Measurements from ENCODE around the gene CACNG5.
"Not testable (repeated sequence)": the region's sequence is repeated elsewhere in the genome, so short reads cannot be mapped to it uniquely, and the experiment has no call there.

Gene CACNG5

GRCh38 chr17:66900126-66901010 is 65.5 kb downstream of the CACNG5 start:
- DNase-seq (ENCODE audit: low spot score) = no peak
- Histone ChIP-seq H3K4me3 (no peak overlapping the region), H3K27ac (no peak overlapping the region)
- TF ChIP-seq CTCF (IDR thresholded peaks at IDR 0.05) = no peak

GRCh38 chr17:66903296-66903695 is 68.4 kb downstream of the CACNG5 start:
- not testable (repeated sequence) for DNase-seq (ENCODE audit: low spot score); H3K27ac ChIP-seq; H3K4me3 ChIP-seq

GRCh38 chr17:66903781-66904180 is 68.9 kb downstream of the CACNG5 start:
- TF ChIP-seq CTCF (IDR thresholded peaks at IDR 0.05) = no peak
- H3K27ac ChIP-seq = no peak overlapping the region
- no peak for DNase-seq (ENCODE audit: low spot score)
- no peak overlapping the region for H3K4me3 ChIP-seq

- no peak for DNase-seq (ENCODE audit: low spot score)
- Histone ChIP-seq H3K27ac (peak overlapping the region; percentile 14 to 57), H3K4me3 (no peak overlapping the region)
- TF ChIP-seq CTCF (IDR thresholded peaks at IDR 0.05) = no peak
Observed at GRCh38 chr17:66904760-66905624, 70.1 kb downstream of the CACNG5 start.

GRCh38 chr17:66906321-66907278 is 71.7 kb downstream of the CACNG5 start:
- Histone ChIP-seq H3K4me3 (no peak overlapping the region), H3K27ac (no peak overlapping the region)
- no peak for DNase-seq (ENCODE audit: low spot score)
- peak; percentile 47 for TF ChIP-seq CTCF (IDR thresholded peaks at IDR 0.05)

GRCh38 chr17:66909804-66910373 is 75.0 kb downstream of the CACNG5 start:
- H3K27ac ChIP-seq = no peak overlapping the region
- no peak overlapping the region for H3K4me3 ChIP-seq
- DNase-seq (ENCODE audit: low spot score) = no peak
- no peak for TF ChIP-seq CTCF (IDR thresholded peaks at IDR 0.05)

All from coronary artery (tissue), 2 donors.